Gastrocnemius medialis (tissue), 4 donors: ENCODE measurements around the gene LRRC45. TPM values are rescaled to one million over a fixed set of nuclear protein-coding genes. Genes with fewer than 3 reads are reported as not detected.
"Not testable (repeated sequence)": the region's sequence is repeated elsewhere in the genome, so short reads cannot be mapped to it uniquely, and the experiment has no call there.

Experiments used
- ATAC-seq, 2 donors: fragments of 150-250 bp; one replicate each; pipeline ENCODE4 v1.9.1; 2016
- DNase-seq, 2 donors: peaks; one replicate each; pipeline ENCODE4 v3.0.0-alpha.2; 2019
- H3K27ac ChIP-seq, 4 donors: fragments of 200-600 bp; sonication (generic); 1 replicate in 1 of 4; 2 replicates in 3 of 4; pipeline ENCODE4 v1.5.1; 2016 to 2018; ENCODE audit warnings: mild to moderate bottlenecking in 2 of 4, moderate library complexity in 1 of 4
- H3K27me3 ChIP-seq, 3 donors: fragments of 200-600 bp; sonication (generic) in 2 of 3; 1 replicate in 1 of 3; 2 replicates in 2 of 3; pipeline versions ENCODE4 v1.5.1 to v1.6.0; 2016 to 2019; ENCODE audit warnings: mild to moderate bottlenecking in 1 of 3, moderate library complexity in 1 of 3
- H3K36me3 ChIP-seq, 2 donors: fragments of 200-600 bp; sonication (generic) in 1 of 2; one replicate each; pipeline ENCODE4 v1.5.1; 2017 to 2018
- H3K4me1 ChIP-seq, 2 donors: fragments of 200-600 bp; sonication (generic) in 1 of 2; one replicate each; pipeline ENCODE4 v1.5.1; 2016 to 2017; ENCODE audit warnings: mild to moderate bottlenecking in 2 of 2
- H3K4me3 ChIP-seq, 4 donors: fragments of 200-600 bp; sonication (generic) in 3 of 4; 1 replicate in 1 of 4; 2 replicates in 3 of 4; pipeline ENCODE4 v1.5.1; 2016 to 2019; ENCODE audit warnings: mild to moderate bottlenecking in 2 of 4
- H3K9me3 ChIP-seq, 3 donors: fragments of 200-600 bp; sonication (generic) in 2 of 3; 1 replicate in 1 of 3; 2 replicates in 2 of 3; pipeline ENCODE4 v1.5.1; 2016 to 2019
- CTCF ChIP-seq, 5 experiments: fragments of 450-650 bp in 3 of 5; fragments of 200-600 bp in 2 of 5; sonication (generic) in 2 of 5; IDR thresholded peaks in 4 of 5; conservative IDR thresholded peaks in 1 of 5; 1 replicate in 4 of 5; 2 replicates in 1 of 5; pipeline ENCODE4 v1.5.1; 2016 to 2019; ENCODE audit warnings: antibody characterized with exemption in 5 of 5, mild to moderate bottlenecking in 3 of 5, moderate library complexity in 3 of 5
- POLR2A ChIP-seq, 2 donors: fragments of 450-650 bp; IDR thresholded peaks; one replicate each; pipeline ENCODE4 v1.6.1; 2017; ENCODE audit warnings: antibody characterized with exemption in 2 of 2, mild to moderate bottlenecking in 2 of 2, moderate library complexity in 2 of 2
- in situ Hi-C, 4 donors: fragments of 200-750 bp; cut with MboI; loops; one replicate each; pipeline versions ENCODE4 v1.15.0 to v1.8.0; 2017; ENCODE audit warnings: low sequenced_read_pairs in 4 of 4
- intact Hi-C: fragments of 100-400 bp; cut with DNase I; formaldehyde crosslinking; loops from one replicate; pipeline ENCODE4 v1.15.1; 2023; ENCODE audit warnings: low total_unique reads
- total RNA-seq, 4 donors: library from RNA; depleted of rRNA; stranded (reverse); fragments of >200 nt; gene quantifications; one replicate each; pipeline versions ENCODE4 v1.1.0 to v1.2.3, GENCODE V29; 2016

LRRC45 gene
- total RNA-seq, 4 donors from 2014 or later, result 1.1 to 5.0 (median 3.8) TPM

DNA sequence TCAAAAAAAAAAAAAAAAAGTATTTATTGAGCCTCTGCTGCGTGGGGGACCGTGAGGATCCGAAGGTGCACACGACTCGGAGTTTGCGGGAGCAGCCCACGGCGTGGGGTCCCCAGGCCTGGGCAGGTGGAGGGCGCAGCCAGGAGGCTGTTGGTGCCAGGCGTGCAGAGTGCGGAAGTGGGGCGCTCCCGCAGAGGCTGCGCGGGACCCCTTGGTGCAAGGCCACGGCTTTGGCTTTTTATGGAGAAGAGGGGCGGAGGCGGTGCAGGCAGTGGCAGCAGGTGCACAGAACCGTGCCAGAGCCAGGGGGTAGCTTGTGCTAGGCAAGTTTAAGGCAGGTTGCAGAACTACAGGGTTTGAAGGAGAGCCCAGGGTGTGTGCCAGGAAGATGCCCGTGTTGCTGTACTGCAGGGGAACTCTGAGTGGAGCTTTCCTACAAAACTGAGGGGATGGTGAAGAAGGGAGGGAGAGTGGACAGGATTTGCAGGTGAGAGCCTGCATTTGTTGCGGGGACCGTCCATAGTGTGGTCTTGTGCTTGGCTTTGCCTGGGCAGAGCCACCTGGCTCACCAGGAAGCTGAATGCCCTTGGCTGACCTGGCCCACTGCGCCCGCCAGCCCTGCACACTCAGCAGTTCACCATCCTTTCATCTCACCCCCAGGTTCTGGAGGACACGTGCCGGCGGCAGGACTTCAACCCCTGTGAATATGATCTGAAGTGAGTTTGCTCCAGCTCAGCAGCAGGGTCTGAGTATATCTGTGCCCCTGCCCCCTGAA is 44.4 kb upstream of the LRRC45 start:
- TF ChIP-seq POLR2A (IDR thresholded peaks at IDR 0.05), result no peak
- no peak for TF ChIP-seq CTCF (IDR thresholded peaks at IDR 0.05 in 4 of 5, conservative IDR thresholded peaks at IDR 0.05 in 1 of 5)
- Histone ChIP-seq H3K4me1 (peaks cover 11 to 18% of the 10 kb centered on the region in 2 donors), H3K27ac (peak overlapping the region; percentile 90 to 96 (median 94)), H3K4me3 (peak overlapping the region; percentile 75 to 95 (median 88)), H3K27me3 (no peaks in the 10 kb centered on the region), H3K36me3 (peaks cover 0 to 5% of the 10 kb centered on the region in 2 donors), H3K9me3 (no peaks in the 10 kb centered on the region)
- no peak for ATAC-seq
- peak in 1 of 2 donors; percentile 48 for DNase-seq
- intact Hi-C loops, result loop anchor here (5.0 kb wide), 1 partner anchor 106 kb away; the partner anchor contains the start of gene ARHGDIA
- in situ Hi-C loops, result no loop called here

- in situ Hi-C loops, result no loop called here
- TF ChIP-seq POLR2A (IDR thresholded peaks at IDR 0.05) (no peak), CTCF (IDR thresholded peaks at IDR 0.05 in 4 of 5, conservative IDR thresholded peaks at IDR 0.05 in 1 of 5) (no peak)
- intact Hi-C loops, result no loop called here
- H3K36me3 ChIP-seq, result peaks cover 0 to 18% of the 10 kb centered on the region in 2 donors
- ATAC-seq (no peak), DNase-seq (no peak)
- no peaks in the 10 kb centered on the region for H3K9me3 ChIP-seq
- peaks cover 11 to 18% of the 10 kb centered on the region in 2 donors for H3K4me1 ChIP-seq
- H3K27me3 ChIP-seq, result no peaks in the 10 kb centered on the region
- H3K4me3 ChIP-seq, result no peak overlapping the region
- peak overlapping the region in 2 of 4 donors; percentile 8 to 35 for H3K27ac ChIP-seq
Measured at GRCh38 chr17:81980122-81980521, 43.0 kb upstream of the LRRC45 start.

- no peak overlapping the region for H3K4me3 ChIP-seq
- ATAC-seq, result no peak
- no peaks in the 10 kb centered on the region for H3K27me3 ChIP-seq
- H3K27ac ChIP-seq, result peak overlapping the region in 2 of 4 donors; percentile 8 to 35
- peaks cover 0 to 25% of the 10 kb centered on the region in 2 donors for H3K36me3 ChIP-seq
- in situ Hi-C loops, result no loop called here
- peaks cover 11 to 18% of the 10 kb centered on the region in 2 donors for H3K4me1 ChIP-seq
- no peak for DNase-seq
- no peaks in the 10 kb centered on the region for H3K9me3 ChIP-seq
- intact Hi-C loops, result no loop called here
- no peak for TF ChIP-seq POLR2A (IDR thresholded peaks at IDR 0.05)
- no peak for TF ChIP-seq CTCF (IDR thresholded peaks at IDR 0.05 in 4 of 5, conservative IDR thresholded peaks at IDR 0.05 in 1 of 5)
Measured at GRCh38 chr17:81980707-81981343, 42.3 kb upstream of the LRRC45 start.

- in situ Hi-C loops, DNase-seq, H3K4me3 ChIP-seq, intact Hi-C loops, H3K9me3 ChIP-seq, ATAC-seq, H3K27ac ChIP-seq, H3K27me3 ChIP-seq: not testable (repeated sequence)
- H3K36me3 ChIP-seq, result peaks cover 0 to 31% of the 10 kb centered on the region in 2 donors
- H3K4me1 ChIP-seq, result peaks cover 11 to 16% of the 10 kb centered on the region in 2 donors
Measured at GRCh38 chr17:81981511-81981910, 41.6 kb upstream of the LRRC45 start.

DNA sequence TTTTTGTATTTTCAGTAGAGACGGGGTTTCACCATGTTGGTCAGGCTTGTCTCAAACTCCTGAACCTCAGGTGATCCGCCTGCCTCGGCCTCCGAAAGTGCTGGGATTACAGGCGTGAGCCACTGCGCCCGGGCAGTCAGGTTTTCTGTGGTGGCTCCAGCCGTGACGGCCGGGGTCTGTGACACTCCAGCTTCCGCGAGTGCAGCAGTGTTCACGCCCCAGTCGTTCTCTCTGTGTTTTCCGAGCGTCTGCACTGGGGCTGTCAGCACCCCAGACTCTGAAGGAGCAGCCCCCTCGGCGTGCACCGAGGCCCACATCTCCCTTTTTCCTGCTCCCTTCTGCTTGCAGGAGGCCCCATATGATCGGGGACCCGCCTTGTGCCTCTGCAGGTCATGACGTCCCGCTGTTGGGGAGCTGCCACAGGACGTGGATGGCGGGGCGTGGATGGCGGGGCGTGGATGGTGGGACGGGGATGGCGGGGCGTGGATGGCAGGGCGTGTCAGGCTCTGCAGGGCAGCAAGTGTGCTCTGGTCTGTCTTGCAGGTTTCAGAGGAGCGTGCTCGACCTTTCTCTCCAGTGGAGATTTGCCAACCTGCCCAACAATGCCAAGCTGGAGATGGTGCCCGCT is 40.0 kb upstream of the LRRC45 start:
- intact Hi-C loops, result no loop called here
- ATAC-seq (no peak), DNase-seq (no peak)
- Histone ChIP-seq H3K27ac (no peak overlapping the region), H3K36me3 (peaks cover 0 to 41% of the 10 kb centered on the region in 2 donors), H3K9me3 (no peaks in the 10 kb centered on the region), H3K27me3 (no peaks in the 10 kb centered on the region), H3K4me1 (peaks cover 11% of the 10 kb centered on the region in 2 donors), H3K4me3 (no peak overlapping the region)
- in situ Hi-C loops, result no loop called here
- no peak for TF ChIP-seq CTCF (IDR thresholded peaks at IDR 0.05 in 4 of 5, conservative IDR thresholded peaks at IDR 0.05 in 1 of 5)
- TF ChIP-seq POLR2A (IDR thresholded peaks at IDR 0.05), result no peak
